ENCODE measurements around the gene KRT9.

The KRT9 gene

DNA sequence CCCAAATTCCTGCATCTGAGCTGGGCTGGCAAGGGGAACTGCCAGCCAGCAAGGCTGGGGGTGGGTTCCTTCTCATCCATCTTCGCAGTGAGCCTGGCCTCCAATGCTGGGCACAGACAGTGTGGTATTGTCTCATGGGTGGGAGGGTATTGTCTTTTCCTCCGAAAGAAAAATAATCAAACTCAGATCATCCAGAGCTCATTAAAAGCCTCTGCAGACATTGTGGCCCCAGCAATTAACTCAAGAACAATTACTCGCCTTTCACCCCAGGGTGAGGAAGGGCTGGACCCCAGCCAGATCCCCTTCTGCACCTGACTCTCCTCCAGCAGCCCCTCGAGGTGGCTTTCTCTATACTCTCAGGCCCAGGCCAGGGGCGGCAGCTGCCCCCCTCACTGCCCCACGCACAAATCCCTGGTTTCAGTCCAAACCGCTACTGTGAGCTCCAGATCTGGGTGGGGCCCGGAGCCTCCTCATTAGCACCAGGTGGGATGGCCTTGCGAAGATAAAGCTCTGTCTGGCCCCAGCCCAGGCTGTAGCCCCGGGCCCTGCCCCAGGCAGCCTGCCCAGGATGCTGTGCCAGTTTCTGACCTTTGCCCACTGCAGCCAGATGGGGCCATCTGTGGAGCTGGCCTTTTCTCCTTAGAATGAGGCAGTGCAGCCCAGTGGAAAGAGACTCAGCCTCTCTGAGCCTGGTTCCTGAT lies 50.9 kb downstream of the KRT9 start:
- no peak overlapping the region for H3K4me3 ChIP-seq (ENCODE audit: low read depth, low read length)
- DNase-seq (ENCODE audit: low read depth), result no peak
- TF ChIP-seq, protein P1, sequence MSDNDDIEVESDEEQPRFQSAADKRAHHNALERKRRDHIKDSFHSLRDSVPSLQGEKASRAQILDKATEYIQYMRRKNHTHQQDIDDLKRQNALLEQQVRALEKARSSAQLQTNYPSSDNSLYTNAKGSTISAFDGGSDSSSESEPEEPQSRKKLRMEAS (IDR thresholded peaks at IDR 0.05; ENCODE audit: low read depth, low read length), result no peak
- TF ChIP-seq POLR2A (IDR thresholded peaks at IDR 0.05; ENCODE audit: extremely low read depth, insufficient read length), result no peak
- TF ChIP-seq, protein P2, sequence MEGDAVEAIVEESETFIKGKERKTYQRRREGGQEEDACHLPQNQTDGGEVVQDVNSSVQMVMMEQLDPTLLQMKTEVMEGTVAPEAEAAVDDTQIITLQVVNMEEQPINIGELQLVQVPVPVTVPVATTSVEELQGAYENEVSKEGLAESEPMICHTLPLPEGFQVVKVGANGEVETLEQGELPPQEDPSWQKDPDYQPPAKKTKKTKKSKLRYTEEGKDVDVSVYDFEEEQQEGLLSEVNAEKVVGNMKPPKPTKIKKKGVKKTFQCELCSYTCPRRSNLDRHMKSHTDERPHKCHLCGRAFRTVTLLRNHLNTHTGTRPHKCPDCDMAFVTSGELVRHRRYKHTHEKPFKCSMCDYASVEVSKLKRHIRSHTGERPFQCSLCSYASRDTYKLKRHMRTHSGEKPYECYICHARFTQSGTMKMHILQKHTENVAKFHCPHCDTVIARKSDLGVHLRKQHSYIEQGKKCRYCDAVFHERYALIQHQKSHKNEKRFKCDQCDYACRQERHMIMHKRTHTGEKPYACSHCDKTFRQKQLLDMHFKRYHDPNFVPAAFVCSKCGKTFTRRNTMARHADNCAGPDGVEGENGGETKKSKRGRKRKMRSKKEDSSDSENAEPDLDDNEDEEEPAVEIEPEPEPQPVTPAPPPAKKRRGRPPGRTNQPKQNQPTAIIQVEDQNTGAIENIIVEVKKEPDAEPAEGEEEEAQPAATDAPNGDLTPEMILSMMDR (IDR thresholded peaks at IDR 0.05; ENCODE audit: low read depth, low read length), result no peak
- TF ChIP-seq MYC (IDR thresholded peaks at IDR 0.05; ENCODE audit: low read depth, low read length), result no peak

DNA sequence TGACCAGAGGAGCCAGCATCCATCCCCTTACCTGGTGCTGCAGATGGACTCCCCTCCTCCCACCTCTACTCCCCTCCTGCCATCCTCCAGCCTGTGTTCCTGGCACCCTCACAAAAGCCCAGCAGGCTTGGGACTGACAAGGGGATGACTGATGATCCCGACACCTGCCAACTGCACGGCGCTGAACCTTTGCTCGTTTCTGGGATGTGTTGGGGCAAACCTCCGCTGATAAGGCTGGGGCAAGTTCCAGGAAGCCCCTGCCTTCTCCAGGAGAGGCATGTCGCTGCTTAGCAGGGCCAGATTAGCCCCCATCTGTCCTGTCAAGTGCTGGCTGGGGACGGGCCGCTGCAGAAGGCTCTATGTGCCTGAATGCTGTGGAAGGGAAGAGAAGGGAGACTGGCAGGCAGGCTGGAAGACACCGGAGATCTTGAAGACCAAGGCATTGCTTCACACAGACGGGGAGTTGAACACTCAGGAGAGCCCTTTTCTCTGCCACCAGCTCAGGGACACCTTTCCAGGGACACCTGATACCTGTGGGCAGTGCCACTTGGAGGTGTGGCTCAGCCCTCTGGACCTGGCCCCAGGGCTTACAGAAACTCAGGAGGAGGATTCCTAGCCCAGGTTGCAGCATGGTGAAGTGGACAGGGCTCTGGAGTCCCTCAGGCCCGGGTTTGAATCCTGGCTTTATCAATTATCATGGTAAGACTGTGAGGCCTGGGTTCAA lies 52.2 kb downstream of the KRT9 start:
- DNase-seq (ENCODE audit: low read depth), result no peak
- TF ChIP-seq, protein P2 (IDR thresholded peaks at IDR 0.05; ENCODE audit: low read depth, low read length), result no peak
- TF ChIP-seq MYC (IDR thresholded peaks at IDR 0.05; ENCODE audit: low read depth, low read length) (no peak), POLR2A (IDR thresholded peaks at IDR 0.05; ENCODE audit: extremely low read depth, insufficient read length) (no peak)
- TF ChIP-seq, protein P1 (IDR thresholded peaks at IDR 0.05; ENCODE audit: low read depth, low read length), result no peak

DNA sequence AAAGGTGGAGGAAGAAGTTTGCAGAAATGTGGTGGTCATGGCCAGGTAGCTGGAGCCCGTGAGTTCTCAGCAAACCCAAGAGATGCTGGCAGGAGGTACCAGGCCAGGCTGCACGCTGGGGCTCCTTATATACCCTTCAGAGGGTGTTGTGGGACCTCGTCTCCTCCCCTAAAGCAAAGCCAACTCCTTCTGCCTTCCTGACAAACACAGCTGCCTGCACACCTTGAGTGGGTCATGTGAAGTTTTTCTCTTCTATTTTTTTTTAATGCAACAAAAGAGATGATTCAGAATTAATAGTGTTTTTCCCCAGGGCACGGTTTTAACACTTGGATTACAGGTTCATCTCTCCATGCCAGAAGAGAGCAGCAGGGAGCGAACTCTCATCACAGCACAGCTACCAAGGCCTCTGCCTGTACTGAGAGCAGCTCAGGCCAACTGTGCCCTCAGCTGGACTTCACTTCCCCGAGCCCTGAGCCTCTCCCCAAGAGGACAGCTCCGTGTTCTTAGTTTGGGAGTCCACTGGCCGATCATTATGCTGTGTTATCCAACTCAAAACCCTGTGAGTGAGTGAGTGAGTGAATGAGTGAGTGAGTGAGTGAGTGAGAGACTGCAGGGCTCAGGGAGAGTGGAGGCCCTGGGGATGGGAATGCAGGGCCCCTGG lies 52.9 kb downstream of the KRT9 start, which contains the start of gene KRT15:
Gene KRT15, minus strand, starts transcription at position 102 of the 661 bp plus-strand sequence. Its CDS starts 63 bp downstream, at position 39.
- TF ChIP-seq MYC (IDR thresholded peaks at IDR 0.05; ENCODE audit: low read depth, low read length) (no peak), POLR2A (IDR thresholded peaks at IDR 0.05; ENCODE audit: extremely low read depth, insufficient read length) (no peak)
- TF ChIP-seq, protein P1 (IDR thresholded peaks at IDR 0.05; ENCODE audit: low read depth, low read length), result no peak
- TF ChIP-seq, protein P2 (IDR thresholded peaks at IDR 0.05; ENCODE audit: low read depth, low read length), result no peak
- no peak for DNase-seq (ENCODE audit: low read depth)
- H3K4me3 ChIP-seq (ENCODE audit: low read depth, low read length), result no peak within 1 kb of the TSS

More for the DNA sequence above, 52.2 kb downstream of the KRT9 start:
- H3K4me3 ChIP-seq (ENCODE audit: low read depth, low read length), result no peak overlapping the region

DNA sequence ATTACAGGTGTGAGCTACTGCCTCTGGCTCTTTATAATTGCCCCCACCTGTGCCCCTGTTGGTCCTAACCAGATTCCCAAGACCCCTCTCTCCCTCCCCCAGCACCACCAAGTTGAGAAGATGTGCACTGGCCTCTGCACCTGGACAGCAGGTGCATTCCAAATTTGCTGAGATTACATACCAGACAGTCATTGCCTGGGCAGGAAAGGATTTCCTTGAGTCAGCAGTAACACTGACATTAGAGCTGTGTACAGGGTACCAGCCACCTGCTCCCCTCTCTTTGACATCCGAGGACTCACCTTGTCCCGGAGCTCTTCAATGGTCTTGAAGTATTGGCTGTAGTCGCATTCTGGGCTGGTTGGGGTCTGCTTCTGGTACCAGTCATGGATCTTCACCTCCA lies 53.8 kb downstream of the KRT9 start:
- DNase-seq (ENCODE audit: low read depth), result no peak
- TF ChIP-seq POLR2A (IDR thresholded peaks at IDR 0.05; ENCODE audit: extremely low read depth, insufficient read length) (no peak), MYC (IDR thresholded peaks at IDR 0.05; ENCODE audit: low read depth, low read length) (no peak)
- TF ChIP-seq, protein P1 (IDR thresholded peaks at IDR 0.05; ENCODE audit: low read depth, low read length), result no peak
- TF ChIP-seq, protein P2 (IDR thresholded peaks at IDR 0.05; ENCODE audit: low read depth, low read length), result no peak
- no peak overlapping the region for H3K4me3 ChIP-seq (ENCODE audit: low read depth, low read length)

DNA sequence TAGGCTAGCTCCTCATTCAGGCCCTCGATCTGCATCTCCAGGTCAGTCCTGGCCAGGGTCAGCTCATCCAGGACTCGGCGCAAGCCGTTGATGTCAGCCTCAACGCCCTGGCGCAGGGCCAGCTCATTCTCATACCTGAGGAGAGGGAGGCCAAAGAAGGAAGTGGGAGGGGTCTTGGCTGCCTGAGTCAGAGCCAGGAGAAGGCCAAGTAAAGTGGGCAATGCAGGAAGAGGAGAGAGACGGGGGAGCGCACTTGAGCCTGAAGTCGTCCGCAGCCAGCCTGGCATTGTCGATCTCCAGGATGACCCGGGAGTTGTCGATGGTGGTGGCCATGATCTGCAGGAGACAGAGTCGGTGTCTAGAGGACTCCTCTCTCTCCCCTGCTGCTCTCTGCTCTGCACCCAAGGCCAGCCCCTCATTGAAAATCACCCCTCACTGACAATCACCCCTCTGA lies 55.0 kb downstream of the KRT9 start:
- TF ChIP-seq MYC (IDR thresholded peaks at IDR 0.05; ENCODE audit: low read depth, low read length) (no peak), POLR2A (IDR thresholded peaks at IDR 0.05; ENCODE audit: extremely low read depth, insufficient read length) (no peak)
- TF ChIP-seq, protein P1 (IDR thresholded peaks at IDR 0.05; ENCODE audit: low read depth, low read length), result no peak
- TF ChIP-seq, protein P2 (IDR thresholded peaks at IDR 0.05; ENCODE audit: low read depth, low read length), result no peak
- H3K4me3 ChIP-seq (ENCODE audit: low read depth, low read length), result no peak overlapping the region
- no peak for DNase-seq (ENCODE audit: low read depth)
